C4-2B (cell line): Measurements from ENCODE around the gene CPLANE1.

Experiments used
- H3K27ac ChIP-seq: fragments of 450-650 bp; 2 replicates; pipeline ENCODE4 v1.5.1; 2017
- ZFX ChIP-seq: fragments of 450-650 bp; IDR thresholded peaks from 2 replicates; pipeline ENCODE4 v1.6.1; 2017
- TF ChIP-seq, protein P1 (sequence below): fragments of 450-650 bp; conservative IDR thresholded peaks from 2 replicates; pipeline ENCODE4 v1.5.1; 2017; ENCODE audit warnings: mild to moderate bottlenecking

CPLANE1 gene

GRCh38 chr5:37251665-37252064 lies 2.5 kb upstream of the CPLANE1 start:
- H3K27ac ChIP-seq, result no peak overlapping the region

GRCh38 chr5:37249815-37250164 lies 614 bp upstream of the CPLANE1 start:
- no peak for TF ChIP-seq ZFX
- TF ChIP-seq, protein P1, sequence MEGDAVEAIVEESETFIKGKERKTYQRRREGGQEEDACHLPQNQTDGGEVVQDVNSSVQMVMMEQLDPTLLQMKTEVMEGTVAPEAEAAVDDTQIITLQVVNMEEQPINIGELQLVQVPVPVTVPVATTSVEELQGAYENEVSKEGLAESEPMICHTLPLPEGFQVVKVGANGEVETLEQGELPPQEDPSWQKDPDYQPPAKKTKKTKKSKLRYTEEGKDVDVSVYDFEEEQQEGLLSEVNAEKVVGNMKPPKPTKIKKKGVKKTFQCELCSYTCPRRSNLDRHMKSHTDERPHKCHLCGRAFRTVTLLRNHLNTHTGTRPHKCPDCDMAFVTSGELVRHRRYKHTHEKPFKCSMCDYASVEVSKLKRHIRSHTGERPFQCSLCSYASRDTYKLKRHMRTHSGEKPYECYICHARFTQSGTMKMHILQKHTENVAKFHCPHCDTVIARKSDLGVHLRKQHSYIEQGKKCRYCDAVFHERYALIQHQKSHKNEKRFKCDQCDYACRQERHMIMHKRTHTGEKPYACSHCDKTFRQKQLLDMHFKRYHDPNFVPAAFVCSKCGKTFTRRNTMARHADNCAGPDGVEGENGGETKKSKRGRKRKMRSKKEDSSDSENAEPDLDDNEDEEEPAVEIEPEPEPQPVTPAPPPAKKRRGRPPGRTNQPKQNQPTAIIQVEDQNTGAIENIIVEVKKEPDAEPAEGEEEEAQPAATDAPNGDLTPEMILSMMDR, result no peak
- peak overlapping the region; percentile 73; the same call in 1 of the 2 replicates for H3K27ac ChIP-seq

More at GRCh38 chr5:37251665-37252064, 2.5 kb upstream of the CPLANE1 start:
- TF ChIP-seq, protein P1, result no peak
- TF ChIP-seq ZFX, result no peak

- H3K27ac ChIP-seq, result peak overlapping the region; percentile 73
- TF ChIP-seq ZFX, result no peak
- TF ChIP-seq, protein P1, result no peak
Measured at GRCh38 chr5:37248421-37248969, 681 bp downstream of the CPLANE1 start.

DNA sequence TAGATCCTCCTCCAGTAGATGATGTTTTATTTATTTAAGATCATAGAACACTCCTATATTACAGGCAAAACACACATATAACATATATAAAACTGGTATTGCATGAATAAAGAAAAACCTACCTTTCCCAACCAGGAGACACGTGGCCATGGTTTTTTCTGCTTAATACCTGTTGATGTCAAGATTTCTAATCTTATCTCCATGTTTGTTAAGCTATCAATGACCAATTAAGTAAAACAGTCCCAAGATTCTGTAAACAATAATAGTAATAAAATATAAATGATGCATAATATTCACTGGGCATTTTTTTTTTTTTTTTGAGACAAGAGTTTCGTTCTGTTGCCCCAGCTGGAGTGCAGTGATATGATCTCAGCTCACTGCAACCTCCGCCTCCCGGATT lies 1.7 kb downstream of the CPLANE1 start:
- H3K27ac ChIP-seq, result no peak overlapping the region
- TF ChIP-seq, protein P1, result no peak
- no peak for TF ChIP-seq ZFX

GRCh38 chr5:37247036-37247435 lies 2.1 kb downstream of the CPLANE1 start:
- TF ChIP-seq, protein P1, result no peak
- no peak for TF ChIP-seq ZFX
- H3K27ac ChIP-seq, result no peak overlapping the region

DNA sequence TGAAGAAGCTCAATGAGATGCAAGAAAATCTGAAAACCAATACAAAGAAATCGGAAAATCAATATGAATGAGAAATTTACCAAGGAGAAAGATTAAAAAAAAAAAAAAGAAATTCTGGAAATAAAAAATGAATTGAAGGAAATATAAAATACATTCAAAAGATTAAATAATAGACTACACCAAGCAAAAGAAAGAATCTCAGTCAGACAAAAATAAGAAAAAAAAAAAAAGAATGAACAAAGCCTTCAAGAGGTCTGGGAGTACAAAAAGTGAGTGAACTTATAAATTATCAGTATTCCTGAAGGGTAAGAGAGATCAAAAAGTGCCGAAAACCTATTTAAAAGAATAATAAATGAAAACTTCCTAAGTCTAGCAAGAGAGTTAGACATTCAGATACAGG lies 14.9 kb downstream of the CPLANE1 start:
- TF ChIP-seq ZFX, result no peak
- TF ChIP-seq, protein P1, result no peak

GRCh38 chr5:37226377-37226776 lies 22.8 kb downstream of the CPLANE1 start:
- H3K27ac ChIP-seq, result no peak overlapping the region
- TF ChIP-seq, protein P1, result no peak
- TF ChIP-seq ZFX, result no peak

More for the DNA sequence above, 14.9 kb downstream of the CPLANE1 start:
- no peak overlapping the region for H3K27ac ChIP-seq
